ENCODE data around the gene IL22RA2.
A peak's percentile ranks its signal among the peaks of the same experiment; 100 is the strongest.
"Not testable (repeated sequence)": the region's sequence is repeated elsewhere in the genome, so short reads cannot be mapped to it uniquely, and the experiment has no call there.

IL22RA2 gene, protein sequence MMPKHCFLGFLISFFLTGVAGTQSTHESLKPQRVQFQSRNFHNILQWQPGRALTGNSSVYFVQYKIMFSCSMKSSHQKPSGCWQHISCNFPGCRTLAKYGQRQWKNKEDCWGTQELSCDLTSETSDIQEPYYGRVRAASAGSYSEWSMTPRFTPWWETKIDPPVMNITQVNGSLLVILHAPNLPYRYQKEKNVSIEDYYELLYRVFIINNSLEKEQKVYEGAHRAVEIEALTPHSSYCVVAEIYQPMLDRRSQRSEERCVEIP

DNA sequence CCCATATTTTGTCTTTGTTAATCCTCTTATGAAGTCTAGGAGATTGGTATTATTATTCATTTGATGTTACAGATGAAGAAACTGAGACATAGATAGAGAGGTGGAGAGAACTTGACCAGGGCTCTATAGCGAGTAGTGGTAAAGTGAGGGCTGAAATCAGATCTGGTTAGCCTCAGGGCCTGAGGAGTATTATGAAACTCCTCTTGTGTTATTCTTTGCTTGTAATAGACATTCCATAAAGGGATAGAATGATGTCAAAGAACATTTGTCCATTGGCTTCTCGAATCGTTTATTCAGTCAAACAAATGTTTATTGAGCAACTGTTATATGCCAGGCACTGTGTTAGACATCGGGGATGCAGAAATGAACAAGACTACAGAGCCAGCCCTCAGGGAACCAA, at the start of gene IL22RA2:
Gene IL22RA2, minus strand, starts transcription at position 144 of the 400 bp plus-strand sequence. CDS start 11,895 bp downstream, outside the sequence.
- Mint-ChIP-seq H3K9me3 (peaks cover 9% of the 10 kb centered on the region), H3K36me3 (ENCODE audit: low read depth) (peaks cover 6% of the 10 kb centered on the region), H3K4me1 (ENCODE audit: low read depth) (peaks cover 53% of the 10 kb centered on the region), H3K27me3 (no peaks in the 10 kb centered on the region), H3K27ac (peak within 1 kb of the TSS; percentile 48), H3K4me3 (no peak within 1 kb of the TSS)
- intact Hi-C loops (cut with micrococcal nuclease), result no loop called here

DNA sequence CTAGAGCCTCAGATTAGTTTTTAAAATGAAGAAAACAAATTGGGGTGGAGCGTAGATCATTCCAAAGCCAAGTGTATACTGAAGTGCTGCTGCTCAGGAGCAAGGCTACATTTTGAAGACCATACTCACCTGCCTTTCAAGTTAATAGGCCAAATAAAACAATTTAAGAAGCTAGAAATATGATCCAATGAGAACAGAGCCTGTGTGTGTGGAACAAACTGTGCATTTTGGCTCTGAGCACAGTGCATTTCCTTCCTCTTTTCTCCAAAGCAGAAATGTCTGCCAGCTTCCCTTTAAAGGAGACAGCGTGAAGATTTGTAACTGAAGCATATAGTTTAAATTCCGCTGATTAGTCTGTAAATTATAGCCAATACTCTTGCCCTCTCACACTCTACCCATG, 48.9 kb upstream of the IL22RA2 start:
- Mint-ChIP-seq H3K27me3 (no peaks in the 10 kb centered on the region), H3K4me1 (ENCODE audit: low read depth) (peaks cover 72% of the 10 kb centered on the region), H3K9me3 (no peaks in the 10 kb centered on the region), H3K4me3 (no peak overlapping the region), H3K27ac (peak overlapping the region; percentile 100), H3K36me3 (ENCODE audit: low read depth) (peaks cover 20% of the 10 kb centered on the region)
- intact Hi-C loops (cut with micrococcal nuclease), result loop anchor here (2.0 kb wide), 1 partner anchor 86 kb away; no protein-coding TSS in a partner anchor

- H3K4me1 Mint-ChIP-seq (ENCODE audit: low read depth), result peaks cover 66% of the 10 kb centered on the region
- H3K27me3 Mint-ChIP-seq, result no peaks in the 10 kb centered on the region
Observed at GRCh38 chr6:137219664-137220252, 46.3 kb upstream of the IL22RA2 start.

GRCh38 chr6:137218917-137219663, 45.6 kb upstream of the IL22RA2 start, which contains the start of gene IFNGR1:
Gene IFNGR1 (minus strand): TSS chr6:137219385. CDS start chr6:137219327, 58 bp downstream.
- intact Hi-C loops (cut with micrococcal nuclease), result loop anchor here (1.0 to 5.0 kb wide), 3 partner anchors 16 to 95 kb away; no protein-coding TSS in a partner anchor
- Mint-ChIP-seq H3K9me3 (no peaks in the 10 kb centered on the region), H3K36me3 (ENCODE audit: low read depth) (peaks cover 47% of the 10 kb centered on the region), H3K4me1 (ENCODE audit: low read depth) (peaks cover 66% of the 10 kb centered on the region), H3K4me3 (peak within 1 kb of the TSS; percentile 93), H3K27ac (peak within 1 kb of the TSS; percentile 100), H3K27me3 (no peaks in the 10 kb centered on the region)

More at GRCh38 chr6:137219664-137220252, 46.3 kb upstream of the IL22RA2 start:
- Mint-ChIP-seq H3K36me3 (ENCODE audit: low read depth) (peaks cover 40% of the 10 kb centered on the region), H3K4me3 (peak overlapping the region; percentile 93), H3K9me3 (no peaks in the 10 kb centered on the region), H3K27ac (peak overlapping the region; percentile 100)
- intact Hi-C loops (cut with micrococcal nuclease), result loop anchor here (2.0 to 5.0 kb wide), 2 partner anchors 15 to 82 kb away; no protein-coding TSS in a partner anchor

DNA sequence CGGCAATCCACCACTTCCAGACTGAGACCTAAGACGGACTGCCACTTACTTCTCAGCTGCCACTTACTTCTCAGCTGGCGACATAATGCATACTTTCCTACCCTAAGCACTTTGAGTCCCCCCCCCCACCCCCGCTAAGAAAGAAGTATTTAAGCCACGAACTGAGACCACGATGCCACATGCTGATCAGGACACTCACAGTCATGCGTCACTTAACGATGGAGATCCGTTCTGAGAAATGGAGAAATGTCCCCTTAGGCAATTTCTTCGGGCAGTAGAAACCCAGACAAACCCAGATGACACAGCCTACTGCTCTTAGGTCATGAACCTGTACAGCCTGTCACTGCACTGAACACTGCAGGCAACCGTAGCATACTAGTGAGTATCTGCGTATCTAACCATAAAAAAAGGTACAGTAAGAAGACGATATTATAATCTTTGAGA, 45.1 kb upstream of the IL22RA2 start:
- intact Hi-C loops (cut with micrococcal nuclease), result loop anchor here (1.0 to 5.0 kb wide), 3 partner anchors 16 to 96 kb away; no protein-coding TSS in a partner anchor
- H3K9me3 Mint-ChIP-seq, result no peaks in the 10 kb centered on the region
- peaks cover 66% of the 10 kb centered on the region for H3K4me1 Mint-ChIP-seq (ENCODE audit: low read depth)
- peak overlapping the region; percentile 93 for H3K4me3 Mint-ChIP-seq
- peaks cover 53% of the 10 kb centered on the region for H3K36me3 Mint-ChIP-seq (ENCODE audit: low read depth)
- H3K27ac Mint-ChIP-seq, result peak overlapping the region; percentile 100
- H3K27me3 Mint-ChIP-seq, result no peaks in the 10 kb centered on the region

GRCh38 chr6:137217801-137218472, 44.5 kb upstream of the IL22RA2 start:
- H3K36me3 Mint-ChIP-seq (ENCODE audit: low read depth), result peaks cover 59% of the 10 kb centered on the region
- no peaks in the 10 kb centered on the region for H3K9me3 Mint-ChIP-seq
- peak overlapping the region; percentile 93 for H3K4me3 Mint-ChIP-seq
- peaks cover 66% of the 10 kb centered on the region for H3K4me1 Mint-ChIP-seq (ENCODE audit: low read depth)
- H3K27ac Mint-ChIP-seq, result peak overlapping the region; percentile 100
- intact Hi-C loops (cut with micrococcal nuclease), result loop anchor here (1.0 to 5.0 kb wide), 4 partner anchors 17 to 96 kb away; no protein-coding TSS in a partner anchor
- no peaks in the 10 kb centered on the region for H3K27me3 Mint-ChIP-seq

DNA sequence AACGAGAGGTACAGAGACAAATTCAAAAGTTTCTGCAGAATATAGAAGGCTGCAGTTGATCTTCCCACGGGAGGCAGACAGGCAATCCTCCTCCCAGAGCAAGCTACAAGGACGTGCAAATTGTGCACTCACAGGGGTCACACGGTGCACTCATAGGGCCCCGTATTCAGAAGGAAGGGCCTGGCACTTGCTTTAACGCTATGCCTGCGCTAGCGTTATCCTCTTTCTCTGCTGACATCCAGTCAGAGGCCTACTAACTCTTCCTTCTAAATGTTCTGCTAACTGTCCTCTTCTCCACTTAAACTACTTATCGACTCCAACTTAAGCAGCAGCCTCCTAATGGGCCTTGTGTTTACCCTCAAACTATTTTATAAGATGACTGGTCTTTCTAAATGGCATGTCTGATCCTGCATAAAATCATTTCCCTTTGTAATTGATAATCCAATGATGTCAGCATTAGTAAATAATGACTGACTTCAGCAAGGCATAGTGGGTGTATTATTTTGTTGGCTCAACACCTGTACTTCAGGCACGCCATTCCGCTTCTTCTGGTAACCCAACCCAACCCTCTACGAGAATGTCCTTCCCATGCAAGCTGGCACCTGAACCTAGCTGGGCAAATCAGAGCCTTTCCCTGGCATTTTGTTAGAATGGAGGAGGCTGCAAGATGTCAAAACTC, 43.6 kb upstream of the IL22RA2 start:
- peak overlapping the region; percentile 100 for H3K27ac Mint-ChIP-seq
- intact Hi-C loops (cut with micrococcal nuclease), result loop anchor here (2.0 to 5.0 kb wide), 2 partner anchors 54 to 80 kb away; no protein-coding TSS in a partner anchor
- peaks cover 70% of the 10 kb centered on the region for H3K4me1 Mint-ChIP-seq (ENCODE audit: low read depth)
- peak overlapping the region; percentile 93 for H3K4me3 Mint-ChIP-seq
- no peaks in the 10 kb centered on the region for H3K9me3 Mint-ChIP-seq
- no peaks in the 10 kb centered on the region for H3K27me3 Mint-ChIP-seq
- peaks cover 67% of the 10 kb centered on the region for H3K36me3 Mint-ChIP-seq (ENCODE audit: low read depth)

DNA sequence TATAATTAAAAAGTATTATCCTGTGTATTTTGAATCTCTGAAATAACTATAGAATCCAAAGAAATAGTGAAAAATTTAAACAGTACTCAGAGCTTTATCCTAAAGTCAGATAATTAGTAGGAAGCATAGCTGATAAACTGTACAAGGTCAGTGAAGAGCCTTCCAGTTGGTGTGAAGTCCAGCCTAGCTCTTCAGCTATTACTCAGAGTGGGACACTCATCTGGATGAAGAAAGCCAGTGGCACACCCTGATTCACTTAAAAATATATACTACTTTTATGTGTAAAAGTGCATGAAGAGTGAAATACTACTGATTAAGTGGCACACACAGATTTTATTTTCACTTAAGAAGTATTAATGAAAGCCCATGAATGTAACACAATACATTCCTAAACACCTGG, 42.7 kb upstream of the IL22RA2 start:
- Mint-ChIP-seq H3K36me3 (ENCODE audit: low read depth) (peaks cover 76% of the 10 kb centered on the region), H3K9me3 (no peaks in the 10 kb centered on the region), H3K27me3 (no peaks in the 10 kb centered on the region), H3K4me3 (peak overlapping the region; percentile 93), H3K4me1 (ENCODE audit: low read depth) (peaks cover 73% of the 10 kb centered on the region), H3K27ac (peak overlapping the region; percentile 100)
- intact Hi-C loops (cut with micrococcal nuclease), result loop anchor here (2.0 to 5.0 kb wide), 2 partner anchors 55 to 79 kb away; no protein-coding TSS in a partner anchor

DNA sequence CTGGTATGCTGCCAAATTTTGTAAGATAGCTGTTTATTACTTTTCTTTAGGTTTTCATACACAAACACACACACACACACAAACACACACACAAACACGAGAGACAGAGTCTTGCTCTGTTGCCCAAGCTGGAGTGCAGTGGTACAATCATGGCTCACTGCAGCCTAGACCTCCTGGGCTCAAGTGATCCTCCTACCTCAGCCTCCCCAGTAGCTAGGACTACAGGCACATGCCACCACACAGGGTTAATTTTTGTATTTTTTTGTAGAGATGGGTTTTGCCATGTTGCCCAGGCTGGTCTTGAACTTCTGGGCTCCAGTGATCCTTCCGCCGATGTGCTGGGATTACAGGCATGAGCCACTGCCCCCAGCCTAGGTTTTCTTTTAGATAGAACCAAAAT, 42.2 kb upstream of the IL22RA2 start:
- H3K27ac Mint-ChIP-seq, result peak overlapping the region; percentile 50
- H3K4me3 Mint-ChIP-seq, result peak overlapping the region; percentile 70
- not testable (repeated sequence) for H3K27me3 Mint-ChIP-seq, H3K9me3 Mint-ChIP-seq
- peaks cover 81% of the 10 kb centered on the region for H3K36me3 Mint-ChIP-seq (ENCODE audit: low read depth)
- H3K4me1 Mint-ChIP-seq (ENCODE audit: low read depth), result peaks cover 73% of the 10 kb centered on the region
- intact Hi-C loops (cut with micrococcal nuclease), result loop anchor here (2.0 to 5.0 kb wide), 2 partner anchors 55 to 78 kb away; no protein-coding TSS in a partner anchor

- peaks cover 70% of the 10 kb centered on the region for H3K4me1 Mint-ChIP-seq (ENCODE audit: low read depth)
- no peaks in the 10 kb centered on the region for H3K27me3 Mint-ChIP-seq
- peaks cover 2% of the 10 kb centered on the region for H3K9me3 Mint-ChIP-seq
- H3K36me3 Mint-ChIP-seq (ENCODE audit: low read depth), result peaks cover 88% of the 10 kb centered on the region
- H3K4me3 Mint-ChIP-seq, result peak overlapping the region; percentile 23
- intact Hi-C loops (cut with micrococcal nuclease), result loop anchor here (5.0 kb wide), 2 partner anchors 32 to 78 kb away; no protein-coding TSS in a partner anchor
- H3K27ac Mint-ChIP-seq, result peak overlapping the region; percentile 60
Observed at GRCh38 chr6:137214931-137215330, 41.5 kb upstream of the IL22RA2 start.

GRCh38 chr6:137213813-137214212, 40.4 kb upstream of the IL22RA2 start:
- Mint-ChIP-seq H3K4me3 (peak overlapping the region; percentile 63), H3K4me1 (ENCODE audit: low read depth) (peaks cover 77% of the 10 kb centered on the region), H3K27ac (peak overlapping the region; percentile 60), H3K36me3 (ENCODE audit: low read depth) (peaks cover 93% of the 10 kb centered on the region), H3K27me3 (no peaks in the 10 kb centered on the region), H3K9me3 (peaks cover 13% of the 10 kb centered on the region)
- intact Hi-C loops (cut with micrococcal nuclease), result loop anchor here (5.0 kb wide), 1 partner anchor 33 kb away; no protein-coding TSS in a partner anchor

GRCh38 chr6:137213331-137213740, 39.9 kb upstream of the IL22RA2 start:
- peaks cover 18% of the 10 kb centered on the region for H3K9me3 Mint-ChIP-seq
- intact Hi-C loops (cut with micrococcal nuclease), result loop anchor here (5.0 kb wide), 1 partner anchor 34 kb away; no protein-coding TSS in a partner anchor
- no peaks in the 10 kb centered on the region for H3K27me3 Mint-ChIP-seq
- H3K4me3 Mint-ChIP-seq, result peak overlapping the region; percentile 51
- peak overlapping the region; percentile 21 for H3K27ac Mint-ChIP-seq
- peaks cover 93% of the 10 kb centered on the region for H3K36me3 Mint-ChIP-seq (ENCODE audit: low read depth)
- peaks cover 82% of the 10 kb centered on the region for H3K4me1 Mint-ChIP-seq (ENCODE audit: low read depth)
